Astrocyte (in vitro differentiated cells and primary cell): ENCODE results near the gene ZNF426.

Experiments
- CTCF ChIP-seq: IDR thresholded peaks from 2 replicates; pipeline ENCODE4 v1.5.1; 2011; ENCODE audit warnings: low read depth, mild to moderate bottlenecking, inconsistent platforms, low read length, moderate library complexity; ENCODE audit not compliant: insufficient read depth
- EZH2 ChIP-seq: IDR thresholded peaks from 2 replicates; pipeline ENCODE4 v1.6.1; 2012; ENCODE audit warnings: mild to moderate bottlenecking, low read length, inconsistent platforms; ENCODE audit not compliant: insufficient read depth

- no peak for TF ChIP-seq CTCF
- TF ChIP-seq EZH2 = no peak
Measured at GRCh38 chr19:9535934-9536333, 2.5 kb downstream of the ZNF426 start.
